Raji (cell line): ENCODE results near the gene MLPH.

ENCODE experiments used
- POLR2A ChIP-seq: IDR thresholded peaks from 2 replicates; pipeline ENCODE4 v1.6.1; 2011; ENCODE audit warnings: low read depth, low read length, control low read depth; ENCODE audit not compliant: insufficient read depth

The MLPH gene

GRCh38 chr2:237564526-237565131 is 77.6 kb downstream of the MLPH start:
- TF ChIP-seq POLR2A: no peak

- no peak for TF ChIP-seq POLR2A
Measured at GRCh38 chr2:237565974-237566373, 78.9 kb downstream of the MLPH start.

GRCh38 chr2:237566401-237567235 is 79.6 kb downstream of the MLPH start, which contains the start of gene PRLH:
PRLH (plus strand) TSS chr2:237566574; CDS start chr2:237566574, 0 bp downstream.
- TF ChIP-seq POLR2A: no peak

GRCh38 chr2:237567276-237568029 is 80.4 kb downstream of the MLPH start:
- TF ChIP-seq POLR2A: no peak

- no peak for TF ChIP-seq POLR2A
Measured at GRCh38 chr2:237568121-237568660, 81.1 kb downstream of the MLPH start.

- TF ChIP-seq POLR2A: no peak
Measured at GRCh38 chr2:237569041-237569440, 82.0 kb downstream of the MLPH start.

- no peak for TF ChIP-seq POLR2A
Measured at GRCh38 chr2:237569896-237570295, 82.8 kb downstream of the MLPH start.

- TF ChIP-seq POLR2A: no peak
Measured at GRCh38 chr2:237570776-237571335, 83.8 kb downstream of the MLPH start.

- TF ChIP-seq POLR2A: no peak
Measured at GRCh38 chr2:237571551-237571950, 84.5 kb downstream of the MLPH start.

GRCh38 chr2:237572021-237572741 is 85.1 kb downstream of the MLPH start:
- TF ChIP-seq POLR2A: no peak

GRCh38 chr2:237572742-237573101 is 85.7 kb downstream of the MLPH start:
- no peak for TF ChIP-seq POLR2A

- no peak for TF ChIP-seq POLR2A
Measured at GRCh38 chr2:237573721-237574415, 86.8 kb downstream of the MLPH start.

- TF ChIP-seq POLR2A: no peak
Measured at GRCh38 chr2:237574467-237574866, 87.4 kb downstream of the MLPH start.
